Measurements from ENCODE around the gene NPM1.
"Not testable (repeated sequence)": the region's sequence is repeated elsewhere in the genome, so short reads cannot be mapped to it uniquely, and the experiment has no call there.

The NPM1 gene

DNA sequence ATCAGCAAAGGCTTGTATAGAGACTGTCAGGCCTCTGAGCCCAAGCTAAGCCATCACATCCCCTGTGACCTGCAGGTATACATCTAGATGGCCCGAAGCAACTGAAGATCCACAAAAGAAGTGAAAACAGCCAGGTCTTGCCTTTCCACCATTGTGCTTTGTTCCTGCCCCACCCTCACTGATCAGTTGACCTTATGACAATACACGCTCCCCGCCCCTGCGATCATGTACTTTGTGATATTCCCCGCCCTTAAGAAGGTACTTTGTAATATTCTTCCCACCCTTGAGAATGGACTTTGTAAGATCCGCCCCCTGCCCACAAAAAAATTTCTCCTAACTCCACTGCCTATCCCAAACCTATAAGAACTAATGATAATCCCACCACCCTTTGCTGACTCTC is 18.6 kb upstream of the NPM1 start:
- DNase-seq (ENCODE audit: insufficient read length, low spot score) = no peak
- TF ChIP-seq, protein P1, sequence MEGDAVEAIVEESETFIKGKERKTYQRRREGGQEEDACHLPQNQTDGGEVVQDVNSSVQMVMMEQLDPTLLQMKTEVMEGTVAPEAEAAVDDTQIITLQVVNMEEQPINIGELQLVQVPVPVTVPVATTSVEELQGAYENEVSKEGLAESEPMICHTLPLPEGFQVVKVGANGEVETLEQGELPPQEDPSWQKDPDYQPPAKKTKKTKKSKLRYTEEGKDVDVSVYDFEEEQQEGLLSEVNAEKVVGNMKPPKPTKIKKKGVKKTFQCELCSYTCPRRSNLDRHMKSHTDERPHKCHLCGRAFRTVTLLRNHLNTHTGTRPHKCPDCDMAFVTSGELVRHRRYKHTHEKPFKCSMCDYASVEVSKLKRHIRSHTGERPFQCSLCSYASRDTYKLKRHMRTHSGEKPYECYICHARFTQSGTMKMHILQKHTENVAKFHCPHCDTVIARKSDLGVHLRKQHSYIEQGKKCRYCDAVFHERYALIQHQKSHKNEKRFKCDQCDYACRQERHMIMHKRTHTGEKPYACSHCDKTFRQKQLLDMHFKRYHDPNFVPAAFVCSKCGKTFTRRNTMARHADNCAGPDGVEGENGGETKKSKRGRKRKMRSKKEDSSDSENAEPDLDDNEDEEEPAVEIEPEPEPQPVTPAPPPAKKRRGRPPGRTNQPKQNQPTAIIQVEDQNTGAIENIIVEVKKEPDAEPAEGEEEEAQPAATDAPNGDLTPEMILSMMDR (IDR thresholded peaks at IDR 0.05; ENCODE audit: insufficient read depth, missing control alignments) = no peak
- no peak for FAIRE-seq

DNA sequence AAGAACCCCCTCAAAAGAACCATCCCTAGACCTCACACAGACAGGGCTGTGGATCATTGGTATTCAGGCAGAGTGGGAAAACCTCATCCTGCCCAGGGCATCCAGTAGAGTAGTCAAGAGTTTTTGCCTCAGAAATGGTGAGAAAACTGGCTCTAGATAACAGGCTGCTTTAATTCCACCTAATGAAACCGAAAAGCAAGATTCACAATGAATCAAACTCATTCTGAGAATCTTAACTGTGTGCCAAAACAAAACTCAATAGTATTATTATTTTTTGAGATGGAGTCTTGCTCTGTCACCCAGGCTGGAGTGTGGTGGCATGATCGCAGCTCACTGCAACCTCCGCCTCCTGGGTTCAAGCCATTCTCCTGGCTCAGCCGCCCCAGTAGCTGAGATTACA is 17.8 kb upstream of the NPM1 start:
- DNase-seq (ENCODE audit: insufficient read length, low spot score) (no peak), FAIRE-seq (no peak)
- TF ChIP-seq, protein P1 (IDR thresholded peaks at IDR 0.05; ENCODE audit: insufficient read depth, missing control alignments) = no peak

DNA sequence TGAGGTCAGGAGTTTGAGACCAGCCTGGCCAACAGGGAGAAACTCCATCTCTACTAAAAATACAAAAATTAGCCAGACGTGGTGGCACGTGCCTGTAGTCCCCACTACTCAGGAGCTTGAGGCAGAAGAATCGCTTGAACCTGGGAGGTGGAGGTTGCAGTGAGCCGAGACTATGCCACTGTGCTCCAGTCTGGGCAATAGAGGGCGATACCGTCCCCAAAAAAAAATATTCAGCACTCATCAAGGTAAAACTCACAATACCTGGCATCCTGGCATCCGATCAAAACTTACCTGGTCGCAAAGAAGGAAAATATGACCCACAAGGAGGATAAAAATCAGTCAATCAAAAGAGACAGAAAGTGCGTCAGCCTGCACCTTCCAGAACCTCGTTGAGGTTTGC is 16.8 kb upstream of the NPM1 start:
- not testable (repeated sequence) for DNase-seq (ENCODE audit: insufficient read length, low spot score); FAIRE-seq

DNA sequence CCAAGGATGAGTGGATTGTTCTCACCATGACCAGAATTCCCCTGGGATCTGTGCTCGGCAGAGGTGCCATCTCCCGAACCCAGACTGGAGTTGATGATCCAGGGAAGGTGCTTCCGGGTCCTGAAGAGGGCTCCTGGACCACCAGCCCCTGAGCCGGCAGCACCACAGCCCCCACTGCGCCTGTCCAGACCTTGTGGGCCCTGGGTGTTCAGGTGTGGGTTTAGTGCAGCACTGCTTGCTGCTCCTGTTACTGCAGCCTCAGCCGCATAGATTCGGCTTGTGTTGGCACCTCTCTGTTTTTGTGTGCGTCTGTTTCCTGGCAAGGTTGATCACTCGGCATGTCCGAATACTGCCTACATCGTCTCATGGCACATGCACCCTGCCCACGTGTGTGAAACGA is 16.3 kb upstream of the NPM1 start:
- TF ChIP-seq, protein P1 (IDR thresholded peaks at IDR 0.05; ENCODE audit: insufficient read depth, missing control alignments) = no peak
- FAIRE-seq (no peak), DNase-seq (ENCODE audit: insufficient read length, low spot score) (no peak)

DNA sequence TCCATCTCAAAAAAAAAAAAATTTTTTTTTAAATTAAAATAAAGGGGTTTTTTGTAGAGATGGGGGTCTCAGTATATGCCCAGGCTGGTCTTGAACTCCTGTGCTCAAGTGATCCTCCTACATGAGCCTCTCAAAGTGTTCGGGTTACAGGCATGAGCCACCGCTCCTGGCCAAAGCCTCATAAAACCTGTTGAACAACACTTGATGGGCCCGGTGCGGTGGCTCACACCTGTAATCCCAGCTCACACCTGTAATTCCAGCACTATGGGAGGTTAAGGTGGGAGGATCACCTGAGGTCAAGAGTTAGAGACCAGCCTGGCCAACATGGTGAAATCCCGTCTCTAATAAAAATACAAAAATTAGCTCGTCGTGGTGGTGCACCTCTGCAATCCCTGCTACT is 7.7 kb upstream of the NPM1 start:
- TF ChIP-seq, protein P1 (IDR thresholded peaks at IDR 0.05; ENCODE audit: insufficient read depth, missing control alignments) = no peak
- DNase-seq (ENCODE audit: insufficient read length, low spot score) = no peak
- no peak for FAIRE-seq

DNA sequence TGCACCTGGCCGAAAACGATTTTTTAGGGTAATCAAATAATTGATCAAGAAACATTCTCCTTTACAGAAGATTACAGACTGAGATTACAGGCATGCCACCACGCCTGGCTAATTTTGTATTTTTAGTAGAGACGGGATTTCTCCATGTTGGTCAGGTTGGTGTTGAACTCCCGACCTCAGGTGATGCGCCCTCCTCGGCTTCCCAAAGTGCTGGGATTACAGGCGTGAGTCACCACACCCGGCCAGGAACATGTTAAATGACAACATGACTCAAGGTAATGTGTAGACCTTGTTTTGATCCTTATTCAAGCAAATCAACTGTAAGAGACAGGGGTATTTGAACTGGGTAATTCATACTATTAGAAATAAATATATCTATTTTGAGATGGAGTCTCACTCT is 3.2 kb upstream of the NPM1 start:
- DNase-seq (ENCODE audit: insufficient read length, low spot score); FAIRE-seq: not testable (repeated sequence)

DNA sequence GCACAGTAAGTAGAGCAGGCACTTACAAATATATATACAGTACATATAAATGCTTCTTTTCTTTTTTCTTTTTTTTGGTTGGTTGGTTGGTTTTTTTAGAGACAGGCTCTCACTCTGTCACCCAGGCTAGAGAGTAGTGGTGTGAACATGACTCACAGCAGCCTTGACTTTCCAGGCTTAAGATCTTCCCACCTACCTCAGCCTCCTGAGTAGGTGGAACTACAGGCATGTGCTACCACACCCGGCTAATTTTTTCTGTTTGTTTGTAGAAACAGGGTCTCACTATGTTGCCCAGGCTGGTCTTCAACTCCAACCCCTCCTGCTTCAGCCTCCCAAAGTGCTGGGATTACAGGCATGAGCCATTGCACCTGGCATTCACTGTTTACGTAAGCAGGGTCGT is 2.6 kb upstream of the NPM1 start:
- not testable (repeated sequence) for FAIRE-seq

DNA sequence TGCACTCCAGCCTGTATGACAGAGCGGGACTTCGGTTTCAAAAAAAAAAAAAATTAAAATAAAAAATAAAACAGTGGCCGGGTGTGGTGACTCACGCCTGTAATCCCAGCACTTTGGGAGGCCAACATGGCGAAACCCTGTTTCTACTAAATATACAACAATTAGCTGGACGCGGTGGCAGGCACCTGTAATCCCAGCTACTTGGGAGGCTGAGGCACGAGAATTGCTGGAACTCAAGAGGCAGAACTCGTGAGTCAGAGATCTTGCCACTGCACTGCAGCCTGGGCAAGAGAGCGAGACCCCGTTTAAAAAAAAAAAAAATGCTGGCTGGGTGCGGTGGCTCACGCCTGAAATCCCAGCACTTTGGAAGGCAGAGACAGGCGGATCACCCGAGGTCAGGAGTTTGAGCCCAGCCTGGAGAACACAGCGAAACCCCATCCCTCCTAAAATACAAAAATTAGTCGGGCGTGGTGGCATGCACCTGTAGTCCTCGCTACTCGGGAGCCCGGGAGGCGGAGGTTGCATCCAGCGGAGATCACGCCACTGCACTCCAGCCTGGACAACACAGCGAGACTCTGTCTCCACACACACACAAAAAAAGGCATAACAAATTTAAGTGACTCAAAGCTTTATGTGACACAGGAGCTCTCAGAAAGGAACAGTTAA is 1.5 kb upstream of the NPM1 start:
- no peak for FAIRE-seq
- no peak for DNase-seq (ENCODE audit: insufficient read length, low spot score)
- TF ChIP-seq, protein P1 (IDR thresholded peaks at IDR 0.05; ENCODE audit: insufficient read depth, missing control alignments) = no peak

More for the DNA sequence above, 2.6 kb upstream of the NPM1 start:
- DNase-seq (ENCODE audit: insufficient read length, low spot score) = not testable (repeated sequence)

DNA sequence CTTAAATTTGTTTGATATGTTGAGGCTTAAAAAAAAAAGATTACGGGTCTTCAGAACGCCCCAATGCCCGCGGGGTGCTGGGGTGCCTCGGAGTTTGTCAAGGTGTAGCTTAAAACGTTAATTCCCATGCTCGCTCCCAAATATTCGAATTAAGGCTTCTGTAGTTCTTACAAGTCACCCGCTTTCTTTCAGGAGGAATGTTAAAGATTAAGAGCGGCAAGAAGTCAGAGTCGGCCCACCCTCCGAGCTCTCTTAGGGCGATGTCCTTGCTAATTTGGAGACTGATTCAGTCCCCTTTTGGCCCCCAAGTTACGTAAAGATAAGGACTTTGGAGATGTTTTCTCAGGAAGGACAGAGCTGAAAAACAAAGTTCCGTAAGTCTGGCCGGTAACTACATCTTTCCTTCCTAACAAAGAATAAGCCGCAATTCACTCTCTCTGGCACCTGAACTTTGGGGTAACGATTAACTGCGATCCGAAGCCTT is 746 bp upstream of the NPM1 start:
- DNase-seq (ENCODE audit: insufficient read length, low spot score) (no peak), FAIRE-seq (no peak)
- TF ChIP-seq, protein P1 (IDR thresholded peaks at IDR 0.05; ENCODE audit: insufficient read depth, missing control alignments) = no peak

Measured in D721Med (cell line).